Right lung (tissue), 5 donors: ENCODE data around the gene RANBP6. TPM values are rescaled to one million over a fixed set of nuclear protein-coding genes. Genes with fewer than 3 reads are reported as not detected.

Experiments
- DNase-seq, 2 donors: peaks; one replicate each; pipeline ENCODE4 v3.0.0-alpha.2; 2013
- polyA plus RNA-seq, 5 donors: library from polyadenylated mRNA; unstranded; fragments of 120-200 nt; gene quantifications; one replicate each; pipeline versions ENCODE4 v1.2.1 to v1.2.3, GENCODE V29; 2013; ENCODE audit warnings: inconsistent platforms in 1 of 5, low replicate concordance in 1 of 5; ENCODE audit not compliant: insufficient read length in 5 of 5, insufficient read depth in 1 of 5

RANBP6 gene
- polyA plus RNA-seq, 5 donors: 19.6 to 29.2 (median 25.8) TPM

- peak; percentile 95 to 97 for DNase-seq
Observed at GRCh38 chr9:6008169-6008979, 7.0 kb downstream of the RANBP6 start.

GRCh38 chr9:6007770-6008168 lies 7.7 kb downstream of the RANBP6 start:
- DNase-seq: peak in 1 of 2 donors; percentile 83

- DNase-seq: peak; percentile 45 to 52
Observed at GRCh38 chr9:6007058-6007769, 8.2 kb downstream of the RANBP6 start.

- no peak for DNase-seq
Observed at GRCh38 chr9:6006749-6007057, 8.7 kb downstream of the RANBP6 start.

GRCh38 chr9:6000955-6001354 lies 14.5 kb downstream of the RANBP6 start:
- no peak for DNase-seq

- no peak for DNase-seq
Observed at GRCh38 chr9:5999443-6000101, 15.9 kb downstream of the RANBP6 start.

GRCh38 chr9:5994493-5994892 lies 20.9 kb downstream of the RANBP6 start:
- no peak for DNase-seq

- DNase-seq: no peak
Observed at GRCh38 chr9:5988265-5988664, 27.2 kb downstream of the RANBP6 start.

GRCh38 chr9:5983042-5983441 lies 32.4 kb downstream of the RANBP6 start:
- DNase-seq: no peak

GRCh38 chr9:5982317-5982716 lies 33.1 kb downstream of the RANBP6 start:
- peak in 1 of 2 donors; percentile 2 for DNase-seq

- DNase-seq: no peak
Observed at GRCh38 chr9:5978523-5978922, 36.9 kb downstream of the RANBP6 start.

GRCh38 chr9:5976674-5977397 lies 38.6 kb downstream of the RANBP6 start:
- no peak for DNase-seq

- no peak for DNase-seq
Observed at GRCh38 chr9:5971740-5972139, 43.7 kb downstream of the RANBP6 start.

Other genes with a start within 250 kb of the RANBP6 start
- gene ERMP1, start 182.5 kb downstream of the RANBP6 start, polyA plus RNA-seq: 10 to 100 TPM; 13.7 to 25.3 (median 24.1) TPM
- gene MLANA, start 124.7 kb downstream of the RANBP6 start, polyA plus RNA-seq: 1 to 10 TPM in 4 of 5 donors, under 1 TPM in 1; 0.68 to 1.7 (median 1.3) TPM
- 100 to 1,000 TPM in 4 of 5 donors, 10 to 100 TPM in 1; 89.2 to 184 (median 157) TPM for gene IL33, start 200.2 kb upstream of the RANBP6 start, polyA plus RNA-seq